ENCODE results near the gene TRIM52. TPM values are rescaled to one million over a fixed set of nuclear protein-coding genes. Genes with fewer than 3 reads are reported as not detected.

TRIM52 gene
- total RNA-seq, 1 donor from 2014 or later = 12.8 TPM

DNA sequence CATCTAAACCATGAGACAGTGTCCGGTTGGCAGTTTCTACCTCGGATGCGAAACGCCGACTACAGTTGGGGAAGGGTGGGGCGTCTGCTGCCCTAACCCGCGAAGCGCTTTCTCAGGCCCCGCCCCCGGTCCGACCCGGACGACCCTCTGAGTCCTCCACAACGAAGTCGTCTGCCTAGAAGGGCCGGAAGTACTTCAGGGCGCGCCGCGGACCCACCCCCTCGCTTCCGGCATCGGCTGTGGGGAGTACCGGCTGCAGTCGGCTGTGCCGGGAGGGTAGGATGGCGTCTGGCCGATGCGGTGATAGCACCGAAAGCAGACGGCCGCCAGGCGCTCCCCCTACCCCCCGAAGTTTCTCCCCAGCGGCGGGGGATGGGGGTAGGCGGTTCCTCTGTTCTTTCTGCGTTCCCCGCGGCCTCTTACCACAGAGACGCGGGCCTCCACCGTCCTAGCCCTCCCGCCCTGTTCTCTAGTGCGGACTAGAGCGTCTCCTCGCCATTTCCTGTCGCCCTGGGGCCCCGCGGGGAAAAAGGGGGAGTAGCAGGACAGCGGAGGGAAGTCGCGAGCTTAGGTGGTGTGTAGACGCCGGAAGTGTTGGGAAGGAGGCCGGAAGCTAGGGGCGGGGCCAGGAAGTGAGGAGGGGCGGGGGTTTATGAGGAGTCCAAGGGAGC lies 37.8 kb downstream of the TRIM52 start, which contains the start of gene TRIM41:
TSS of gene TRIM41 (plus strand) at position 224 of the 671 bp plus-strand sequence. CDS start 719 bp downstream, outside the sequence.
- H3K36me3 Mint-ChIP-seq = peaks cover 1% of the 10 kb centered on the region
- H3K4me1 Mint-ChIP-seq = peaks cover 24% of the 10 kb centered on the region
- peak within 1 kb of the TSS; percentile 99 for H3K27ac Mint-ChIP-seq
- peak; percentile 88 to 95 for DNase-seq (ENCODE audit: low spot score in 2 of 2, unreplicated experiment in 2 of 2)
- H3K27me3 Mint-ChIP-seq (ENCODE audit: low read depth) = peaks cover 3% of the 10 kb centered on the region
- peak within 1 kb of the TSS; percentile 97 for H3K4me3 Mint-ChIP-seq
- TF ChIP-seq, protein P1, sequence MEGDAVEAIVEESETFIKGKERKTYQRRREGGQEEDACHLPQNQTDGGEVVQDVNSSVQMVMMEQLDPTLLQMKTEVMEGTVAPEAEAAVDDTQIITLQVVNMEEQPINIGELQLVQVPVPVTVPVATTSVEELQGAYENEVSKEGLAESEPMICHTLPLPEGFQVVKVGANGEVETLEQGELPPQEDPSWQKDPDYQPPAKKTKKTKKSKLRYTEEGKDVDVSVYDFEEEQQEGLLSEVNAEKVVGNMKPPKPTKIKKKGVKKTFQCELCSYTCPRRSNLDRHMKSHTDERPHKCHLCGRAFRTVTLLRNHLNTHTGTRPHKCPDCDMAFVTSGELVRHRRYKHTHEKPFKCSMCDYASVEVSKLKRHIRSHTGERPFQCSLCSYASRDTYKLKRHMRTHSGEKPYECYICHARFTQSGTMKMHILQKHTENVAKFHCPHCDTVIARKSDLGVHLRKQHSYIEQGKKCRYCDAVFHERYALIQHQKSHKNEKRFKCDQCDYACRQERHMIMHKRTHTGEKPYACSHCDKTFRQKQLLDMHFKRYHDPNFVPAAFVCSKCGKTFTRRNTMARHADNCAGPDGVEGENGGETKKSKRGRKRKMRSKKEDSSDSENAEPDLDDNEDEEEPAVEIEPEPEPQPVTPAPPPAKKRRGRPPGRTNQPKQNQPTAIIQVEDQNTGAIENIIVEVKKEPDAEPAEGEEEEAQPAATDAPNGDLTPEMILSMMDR (IDR thresholded peaks at IDR 0.05; ENCODE audit: unreplicated experiment) = no peak
- H3K9me3 Mint-ChIP-seq = no peaks in the 10 kb centered on the region

DNA sequence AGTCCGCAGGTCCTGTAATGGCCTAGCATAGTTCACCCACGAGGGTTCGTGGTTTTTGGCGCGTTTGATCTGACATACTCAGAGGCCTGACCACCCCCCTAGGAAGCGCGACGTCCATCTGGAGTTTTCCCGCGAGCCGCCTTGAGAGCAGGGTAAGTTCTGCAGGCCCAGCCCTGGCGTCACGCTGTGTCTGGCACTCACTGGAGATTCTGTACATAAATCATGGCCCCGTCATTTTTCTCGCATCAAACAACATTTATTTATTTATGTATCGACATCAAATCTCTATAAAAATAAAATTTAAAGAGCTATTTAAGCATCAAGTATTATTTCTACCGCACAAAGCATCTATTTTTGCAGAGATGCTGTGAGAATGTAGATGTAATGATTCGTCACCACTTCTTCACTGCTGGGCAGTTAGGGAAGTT lies 38.3 kb downstream of the TRIM52 start:
- peak overlapping the region; percentile 97 for H3K4me3 Mint-ChIP-seq
- H3K27ac Mint-ChIP-seq = peak overlapping the region; percentile 99
- H3K27me3 Mint-ChIP-seq (ENCODE audit: low read depth) = peaks cover 4% of the 10 kb centered on the region
- H3K9me3 Mint-ChIP-seq = no peaks in the 10 kb centered on the region
- DNase-seq (ENCODE audit: low spot score in 2 of 2, unreplicated experiment in 2 of 2) = no peak
- peaks cover 27% of the 10 kb centered on the region for H3K4me1 Mint-ChIP-seq
- TF ChIP-seq, protein P1 (IDR thresholded peaks at IDR 0.05; ENCODE audit: unreplicated experiment) = no peak
- H3K36me3 Mint-ChIP-seq = peaks cover 1% of the 10 kb centered on the region

DNA sequence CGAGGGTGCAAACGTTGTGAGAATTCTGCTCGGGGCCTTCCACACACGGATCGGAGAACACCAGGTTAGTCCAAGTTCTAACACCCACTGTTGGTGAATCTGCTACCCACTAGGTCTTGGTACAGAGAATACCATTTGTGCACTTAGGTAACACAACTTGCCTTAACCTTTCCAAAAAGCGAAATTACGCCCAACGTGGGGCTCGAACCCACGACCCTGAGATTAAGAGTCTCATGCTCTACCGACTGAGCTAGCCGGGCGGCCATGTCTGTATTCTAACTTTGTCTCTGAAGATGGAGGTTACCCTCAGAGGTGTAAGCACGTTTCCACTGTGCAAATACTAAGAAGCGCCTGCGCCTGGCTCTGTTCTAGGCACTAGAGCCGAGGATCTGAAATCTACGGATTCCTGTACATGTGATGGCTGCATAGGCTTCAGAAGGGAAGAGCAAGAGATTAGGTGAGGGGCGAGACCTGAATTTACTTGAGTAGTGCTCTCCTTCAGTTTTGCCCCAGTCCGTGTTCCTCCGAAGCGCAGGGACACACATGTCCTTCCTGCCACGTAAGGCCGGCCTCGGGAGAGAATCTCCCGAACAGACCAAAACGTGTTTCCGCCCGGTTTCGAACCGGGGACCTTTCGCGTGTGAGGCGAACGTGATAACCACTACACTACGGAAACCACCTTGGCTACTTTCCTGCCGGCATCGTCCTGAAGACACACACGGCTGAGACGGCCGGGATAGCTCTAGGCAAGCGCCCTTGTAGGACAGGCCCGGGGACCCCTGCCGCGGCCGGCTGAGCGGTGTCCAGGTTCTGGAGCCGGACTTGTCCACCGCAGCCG lies 38.9 kb downstream of the TRIM52 start:
- peak overlapping the region; percentile 99 for H3K27ac Mint-ChIP-seq
- H3K4me3 Mint-ChIP-seq = peak overlapping the region; percentile 97
- peak; percentile 85 to 99 for DNase-seq (ENCODE audit: low spot score in 2 of 2, unreplicated experiment in 2 of 2)
- peaks cover 4% of the 10 kb centered on the region for H3K27me3 Mint-ChIP-seq (ENCODE audit: low read depth)
- H3K4me1 Mint-ChIP-seq = peaks cover 31% of the 10 kb centered on the region
- H3K9me3 Mint-ChIP-seq = no peaks in the 10 kb centered on the region
- TF ChIP-seq, protein P1 (IDR thresholded peaks at IDR 0.05; ENCODE audit: unreplicated experiment) = no peak
- peaks cover 1% of the 10 kb centered on the region for H3K36me3 Mint-ChIP-seq

DNA sequence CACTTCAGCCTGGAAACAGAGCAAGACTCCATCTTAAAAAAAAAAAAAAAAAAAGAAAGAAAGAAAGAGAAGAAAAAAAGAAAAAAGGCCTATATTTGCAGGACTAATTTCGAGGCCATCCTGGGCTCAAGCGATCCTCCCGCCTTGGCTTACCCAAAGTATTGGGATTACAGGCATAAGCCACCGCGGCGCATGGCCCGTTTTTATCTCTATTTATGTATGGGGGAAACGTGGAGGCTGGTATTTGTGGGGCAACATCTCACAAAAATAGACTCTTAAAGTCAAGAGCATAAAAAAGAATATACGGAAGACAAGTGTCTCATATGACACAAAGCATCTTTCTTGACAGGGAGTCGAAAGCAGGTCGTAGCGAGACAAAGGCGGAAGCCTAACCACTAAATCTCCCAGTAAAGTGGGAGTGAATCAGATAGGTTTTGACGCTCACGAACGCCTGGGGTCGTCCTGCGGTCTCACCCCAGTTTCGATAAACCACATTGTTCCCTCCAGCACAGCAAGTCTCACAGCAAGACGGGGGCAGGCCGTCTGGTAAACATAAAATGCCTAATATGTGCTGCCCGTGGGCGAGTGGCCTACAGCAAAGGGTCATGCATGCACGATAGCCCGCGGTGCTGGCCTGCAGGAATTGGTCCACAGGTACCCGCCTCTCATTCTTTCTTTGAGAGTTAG lies 39.7 kb downstream of the TRIM52 start:
- peaks cover 1% of the 10 kb centered on the region for H3K36me3 Mint-ChIP-seq
- peak overlapping the region; percentile 97 for H3K4me3 Mint-ChIP-seq
- H3K27me3 Mint-ChIP-seq (ENCODE audit: low read depth) = peaks cover 4% of the 10 kb centered on the region
- DNase-seq (ENCODE audit: low spot score in 2 of 2, unreplicated experiment in 2 of 2) = no peak
- H3K9me3 Mint-ChIP-seq = no peaks in the 10 kb centered on the region
- peak overlapping the region; percentile 99 for H3K27ac Mint-ChIP-seq
- TF ChIP-seq, protein P1 (IDR thresholded peaks at IDR 0.05; ENCODE audit: unreplicated experiment) = no peak
- H3K4me1 Mint-ChIP-seq = peaks cover 35% of the 10 kb centered on the region

DNA sequence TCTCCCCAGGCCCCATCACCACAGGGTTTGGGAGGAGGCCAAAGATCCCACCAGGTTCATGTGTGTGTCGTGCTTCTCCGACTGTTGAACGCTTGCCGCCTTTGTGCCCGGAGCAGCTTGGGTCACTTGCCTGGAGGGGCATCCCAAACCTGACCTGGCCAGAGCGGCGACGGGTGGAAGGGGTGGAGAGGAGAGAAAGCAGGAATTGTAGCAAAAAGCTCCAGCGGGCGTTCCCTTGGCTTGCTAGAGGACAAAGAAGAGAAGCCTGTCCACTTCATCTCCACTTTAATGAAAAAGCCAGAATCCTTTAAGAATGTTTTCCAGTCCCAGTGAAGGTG lies 40.8 kb downstream of the TRIM52 start:
- H3K27ac Mint-ChIP-seq = no peak overlapping the region
- TF ChIP-seq, protein P1 (IDR thresholded peaks at IDR 0.05; ENCODE audit: unreplicated experiment) = no peak

More for the DNA sequence above, 40.8 kb downstream of the TRIM52 start:
- H3K27me3 Mint-ChIP-seq (ENCODE audit: low read depth) = peaks cover 4% of the 10 kb centered on the region
- DNase-seq (ENCODE audit: low spot score in 2 of 2, unreplicated experiment in 2 of 2) = no peak
- H3K4me1 Mint-ChIP-seq = peaks cover 32% of the 10 kb centered on the region
- H3K36me3 Mint-ChIP-seq = no peaks in the 10 kb centered on the region
- no peaks in the 10 kb centered on the region for H3K9me3 Mint-ChIP-seq
- peak overlapping the region; percentile 16 for H3K4me3 Mint-ChIP-seq

Measured in mesothelial cell of epicardium (in vitro differentiated cells).